ENCODE results near the gene GSTCD.
"Not testable (repeated sequence)": the region's sequence is repeated elsewhere in the genome, so short reads cannot be mapped to it uniquely, and the experiment has no call there.

The GSTCD gene

DNA sequence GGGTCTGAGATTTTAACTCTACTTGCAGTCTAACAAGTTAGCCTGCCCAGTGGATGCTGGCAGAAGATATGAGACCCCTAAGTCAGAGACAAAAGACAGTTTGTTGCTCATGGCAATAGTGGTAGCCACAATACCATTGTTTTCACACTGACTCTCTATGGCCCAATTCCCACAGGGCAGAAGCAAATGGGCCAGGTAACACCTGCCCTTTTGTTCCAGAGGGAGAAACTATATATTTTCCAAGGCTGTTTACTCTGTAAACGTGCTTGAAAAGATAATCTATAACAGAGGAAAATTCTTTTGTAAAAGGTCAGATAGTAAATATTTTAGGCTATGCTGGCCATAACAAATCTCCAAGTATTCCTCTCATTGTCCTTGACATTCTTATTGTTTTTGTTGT, 129.5 kb downstream of the GSTCD start:
- Histone ChIP-seq H3K36me3 (ENCODE audit: control insufficient read depth, insufficient read depth, low read length) (peaks cover 26% of the 10 kb centered on the region), H3K4me3 (ENCODE audit: extremely low read depth, insufficient read depth, low read length, poor library complexity, severe bottlenecking) (no peak overlapping the region)
- WGBS, 2 experiments (ENCODE audit: insufficient coverage in 2 of 2): no CpG with 5 or more reads among the region's 1 CpG

DNA sequence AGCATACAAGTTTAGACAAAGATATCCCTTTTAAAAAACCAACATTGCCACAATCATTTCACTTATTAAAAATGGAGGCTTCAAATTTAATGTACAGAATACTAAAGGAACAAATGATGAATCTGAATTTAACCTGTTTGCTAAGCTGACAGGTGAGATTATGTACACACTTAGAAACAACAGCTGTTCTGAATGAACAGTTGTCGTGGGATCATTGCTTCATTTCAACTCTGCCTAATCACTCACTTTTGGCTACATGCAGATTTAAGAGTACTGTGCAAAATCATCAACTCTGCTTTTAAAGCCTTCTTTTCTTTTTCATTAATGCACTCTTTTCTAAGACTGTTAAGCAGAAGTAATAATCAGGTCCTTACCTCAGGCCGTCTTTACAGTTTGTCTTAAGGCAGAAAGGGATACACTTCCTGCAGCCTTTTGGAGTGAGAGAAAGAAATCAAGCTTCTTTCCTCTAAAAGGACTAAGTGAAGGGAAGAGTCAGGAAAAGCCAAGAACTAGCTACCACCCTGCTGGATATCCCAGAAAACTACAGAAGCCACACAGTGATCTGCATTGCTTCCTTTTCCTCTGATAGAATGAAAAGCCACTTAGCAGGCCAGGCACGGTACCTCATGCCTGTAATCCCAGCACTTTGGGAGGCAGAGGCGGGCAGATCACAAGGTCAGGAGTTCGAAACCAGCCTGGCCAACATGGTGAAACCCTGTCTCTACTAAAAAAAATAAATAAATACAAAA, 132.0 kb downstream of the GSTCD start:
- H3K27ac ChIP-seq (ENCODE audit: low read depth, low read length, severe bottlenecking): no peak overlapping the region
- no peaks in the 10 kb centered on the region for H3K9me3 ChIP-seq (ENCODE audit: control insufficient read depth, low read length)
- H3K36me3 ChIP-seq (ENCODE audit: control insufficient read depth, insufficient read depth, low read length): peaks cover 27% of the 10 kb centered on the region
- no peaks in the 10 kb centered on the region for H3K4me1 ChIP-seq (ENCODE audit: control insufficient read depth, insufficient read depth, low read length, poor library complexity, severe bottlenecking)
- 83 to 95% methylated on average over 1 to 4 of the region's 5 CpGs for WGBS, 2 experiments (ENCODE audit: insufficient coverage in 2 of 2)
- no peak overlapping the region for H3K4me3 ChIP-seq (ENCODE audit: extremely low read depth, insufficient read depth, low read length, poor library complexity, severe bottlenecking)

More for the DNA sequence above, 129.5 kb downstream of the GSTCD start:
- H3K9me3 ChIP-seq (ENCODE audit: control insufficient read depth, low read length): no peaks in the 10 kb centered on the region
- no peak overlapping the region for H3K27ac ChIP-seq (ENCODE audit: low read depth, low read length, severe bottlenecking)
- no peaks in the 10 kb centered on the region for H3K4me1 ChIP-seq (ENCODE audit: control insufficient read depth, insufficient read depth, low read length, poor library complexity, severe bottlenecking)

DNA sequence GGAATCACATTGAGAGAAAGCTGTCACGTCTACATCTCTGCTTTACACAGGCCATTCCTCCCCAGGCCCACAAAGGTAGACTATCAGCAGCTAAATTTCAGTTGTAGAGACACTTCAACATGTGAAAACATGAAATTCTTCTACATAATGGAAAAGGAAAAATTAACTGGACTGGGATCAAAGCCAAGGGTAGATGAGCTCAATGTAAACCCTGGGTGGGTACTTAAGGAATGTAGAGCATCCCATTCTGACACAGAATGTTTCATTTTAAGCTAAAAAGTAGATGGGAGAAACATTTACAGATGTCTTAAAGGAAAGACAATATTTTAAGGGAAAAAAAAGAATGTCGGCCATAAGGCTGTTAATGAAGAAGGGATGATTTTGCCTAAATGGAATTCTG, 135.4 kb downstream of the GSTCD start:
- no peak overlapping the region for H3K4me3 ChIP-seq (ENCODE audit: extremely low read depth, insufficient read depth, low read length, poor library complexity, severe bottlenecking)
- WGBS, 2 experiments (ENCODE audit: insufficient coverage in 2 of 2): 100% methylated on average over 1 of the region's 2 CpGs; no CpG with 5 or more reads in 1 of the 2 experiments
- no peaks in the 10 kb centered on the region for H3K9me3 ChIP-seq (ENCODE audit: control insufficient read depth, low read length)
- H3K4me1 ChIP-seq (ENCODE audit: control insufficient read depth, insufficient read depth, low read length, poor library complexity, severe bottlenecking): no peaks in the 10 kb centered on the region
- peaks cover 20% of the 10 kb centered on the region for H3K36me3 ChIP-seq (ENCODE audit: control insufficient read depth, insufficient read depth, low read length)
- no peak overlapping the region for H3K27ac ChIP-seq (ENCODE audit: low read depth, low read length, severe bottlenecking)

DNA sequence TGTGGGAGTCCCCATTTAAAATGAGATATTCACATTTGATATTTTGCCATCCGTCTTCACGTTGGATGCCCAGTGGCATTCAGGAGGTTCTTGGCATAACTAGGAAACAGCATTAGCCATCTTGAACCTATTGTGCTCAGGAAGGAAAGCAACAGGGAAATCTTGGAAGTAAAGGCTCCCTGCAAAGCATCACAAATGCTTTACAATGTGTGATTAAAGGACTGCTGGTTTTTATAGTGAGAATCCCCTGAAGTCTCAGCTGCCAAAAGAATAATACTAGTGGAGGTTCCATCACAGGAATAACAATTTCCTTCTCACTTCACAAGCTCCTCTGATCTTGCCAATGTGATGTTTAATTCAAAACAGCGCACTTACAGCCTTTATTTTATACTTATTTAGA, 137.0 kb downstream of the GSTCD start:
- Histone ChIP-seq H3K27ac (ENCODE audit: low read depth, low read length, severe bottlenecking) (no peak overlapping the region), H3K9me3 (ENCODE audit: control insufficient read depth, low read length) (no peaks in the 10 kb centered on the region), H3K4me3 (ENCODE audit: extremely low read depth, insufficient read depth, low read length, poor library complexity, severe bottlenecking) (no peak overlapping the region), H3K4me1 (ENCODE audit: control insufficient read depth, insufficient read depth, low read length, poor library complexity, severe bottlenecking) (no peaks in the 10 kb centered on the region), H3K36me3 (ENCODE audit: control insufficient read depth, insufficient read depth, low read length) (peaks cover 20% of the 10 kb centered on the region)
- 63 to 92% methylated on average over 2 of the region's 3 CpGs for WGBS, 2 experiments (ENCODE audit: insufficient coverage in 2 of 2)

DNA sequence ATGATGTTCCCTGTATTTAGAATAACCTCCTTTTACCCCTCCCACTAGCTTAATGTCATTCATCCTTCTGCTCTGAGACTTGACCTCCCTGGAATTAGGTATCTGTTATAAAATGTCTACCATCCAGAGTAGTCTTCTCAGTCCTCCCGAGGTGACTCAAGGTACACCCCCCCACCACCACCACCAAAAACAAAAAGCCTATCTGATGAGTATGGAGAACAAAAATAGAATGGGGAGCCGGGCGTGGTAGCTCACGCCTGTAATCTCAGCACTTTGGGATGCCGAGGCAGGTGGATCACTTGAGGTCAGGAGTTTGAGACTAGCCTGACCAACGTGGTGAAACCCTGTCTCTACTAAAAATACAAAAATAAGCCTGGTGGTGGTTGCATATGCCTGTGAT, 139.8 kb downstream of the GSTCD start:
- not testable (repeated sequence) for H3K4me1 ChIP-seq (ENCODE audit: control insufficient read depth, insufficient read depth, low read length, poor library complexity, severe bottlenecking); H3K4me3 ChIP-seq (ENCODE audit: extremely low read depth, insufficient read depth, low read length, poor library complexity, severe bottlenecking); H3K9me3 ChIP-seq (ENCODE audit: control insufficient read depth, low read length); H3K27ac ChIP-seq (ENCODE audit: low read depth, low read length, severe bottlenecking)
- peaks cover 15% of the 10 kb centered on the region for H3K36me3 ChIP-seq (ENCODE audit: control insufficient read depth, insufficient read depth, low read length)
- WGBS, 2 experiments (ENCODE audit: insufficient coverage in 2 of 2): 80 to 89% methylated on average over 4 of the region's 6 CpGs

DNA sequence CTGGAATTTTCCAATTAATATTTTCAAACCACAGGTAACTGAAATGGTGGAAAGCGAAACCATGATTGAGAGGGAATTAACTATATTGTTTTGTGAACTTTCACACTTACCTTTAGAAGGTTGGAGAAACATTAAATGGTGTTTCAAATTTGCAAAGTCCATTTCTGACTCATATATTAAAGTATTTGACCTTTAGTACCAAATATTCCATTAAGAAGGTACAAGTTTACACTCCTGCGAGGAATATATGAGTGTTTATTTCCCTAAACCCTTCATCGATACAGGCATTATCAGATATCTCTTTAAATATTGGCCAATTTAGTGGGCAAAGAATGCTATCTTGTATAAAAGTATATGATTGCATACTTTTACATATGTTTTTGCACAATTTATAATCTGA, 142.6 kb downstream of the GSTCD start:
- H3K27ac ChIP-seq (ENCODE audit: low read depth, low read length, severe bottlenecking): no peak overlapping the region
- H3K36me3 ChIP-seq (ENCODE audit: control insufficient read depth, insufficient read depth, low read length): peaks cover under 1% of the 10 kb centered on the region
- H3K4me1 ChIP-seq (ENCODE audit: control insufficient read depth, insufficient read depth, low read length, poor library complexity, severe bottlenecking): no peaks in the 10 kb centered on the region
- H3K4me3 ChIP-seq (ENCODE audit: extremely low read depth, insufficient read depth, low read length, poor library complexity, severe bottlenecking): no peak overlapping the region
- no peaks in the 10 kb centered on the region for H3K9me3 ChIP-seq (ENCODE audit: control insufficient read depth, low read length)
- WGBS, 2 experiments (ENCODE audit: insufficient coverage in 2 of 2): no CpG with 5 or more reads among the region's 3 CpGs

DNA sequence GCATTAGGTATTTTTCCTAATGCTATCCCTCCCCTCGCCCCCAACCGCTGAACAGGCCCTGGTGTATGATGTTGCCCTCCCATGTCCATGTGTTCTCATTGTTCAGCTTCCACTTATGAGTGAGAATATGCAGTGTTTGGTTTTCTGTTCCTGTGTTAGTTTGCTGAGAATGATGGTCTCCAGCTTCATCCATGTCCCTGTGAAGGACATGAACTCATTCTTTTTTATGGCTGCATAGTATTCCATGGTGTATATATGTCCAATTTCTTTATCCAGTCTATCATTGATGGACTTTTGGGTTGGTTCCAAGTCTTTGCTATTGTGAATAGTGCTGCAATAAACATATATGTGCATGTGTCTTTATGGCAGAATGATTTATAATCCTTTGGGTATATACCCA, 143.6 kb downstream of the GSTCD start:
- H3K36me3 ChIP-seq (ENCODE audit: control insufficient read depth, insufficient read depth, low read length); H3K9me3 ChIP-seq (ENCODE audit: control insufficient read depth, low read length); H3K4me3 ChIP-seq (ENCODE audit: extremely low read depth, insufficient read depth, low read length, poor library complexity, severe bottlenecking); H3K27ac ChIP-seq (ENCODE audit: low read depth, low read length, severe bottlenecking); H3K4me1 ChIP-seq (ENCODE audit: control insufficient read depth, insufficient read depth, low read length, poor library complexity, severe bottlenecking): not testable (repeated sequence)
- WGBS, 2 experiments (ENCODE audit: insufficient coverage in 2 of 2): 100% methylated on average over 2 of the region's 2 CpGs; no CpG with 5 or more reads in 1 of the 2 experiments

DNA sequence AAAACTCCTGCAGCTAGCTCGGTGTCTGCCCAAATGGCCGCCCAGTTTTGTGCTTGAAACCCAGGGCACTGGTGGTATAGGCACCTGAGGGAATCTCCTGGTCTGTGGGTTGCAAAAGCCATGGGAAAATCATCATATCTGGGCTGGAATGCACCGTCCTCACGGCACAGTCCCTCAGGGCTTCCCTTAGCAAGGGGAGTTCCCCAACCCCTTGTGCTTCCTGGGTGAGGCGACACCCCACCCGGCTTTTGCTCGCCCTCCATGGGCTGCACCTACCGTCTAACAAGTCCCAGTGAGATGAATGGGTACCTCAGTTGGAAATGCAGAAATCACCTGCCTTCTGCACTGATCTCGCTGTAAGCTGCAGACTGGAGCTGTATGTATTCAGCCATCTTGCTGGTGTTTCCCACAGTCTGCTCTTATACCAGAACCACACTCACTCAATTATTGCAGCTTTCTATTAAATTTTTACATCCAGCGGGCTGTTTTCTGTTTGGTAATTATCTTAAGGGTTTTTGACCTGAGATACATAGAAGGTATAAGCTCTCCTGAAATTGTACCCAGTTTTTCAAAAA, 150.0 kb downstream of the GSTCD start:
- Histone ChIP-seq H3K4me1 (ENCODE audit: control insufficient read depth, insufficient read depth, low read length, poor library complexity, severe bottlenecking) (no peaks in the 10 kb centered on the region), H3K36me3 (ENCODE audit: control insufficient read depth, insufficient read depth, low read length) (peaks cover 3% of the 10 kb centered on the region), H3K4me3 (ENCODE audit: extremely low read depth, insufficient read depth, low read length, poor library complexity, severe bottlenecking) (no peak overlapping the region), H3K27ac (ENCODE audit: low read depth, low read length, severe bottlenecking) (no peak overlapping the region), H3K9me3 (ENCODE audit: control insufficient read depth, low read length) (peaks cover 6% of the 10 kb centered on the region)
- WGBS, 2 experiments (ENCODE audit: insufficient coverage in 2 of 2): 85 to 88% methylated on average over 8 to 9 of the region's 10 CpGs

DNA sequence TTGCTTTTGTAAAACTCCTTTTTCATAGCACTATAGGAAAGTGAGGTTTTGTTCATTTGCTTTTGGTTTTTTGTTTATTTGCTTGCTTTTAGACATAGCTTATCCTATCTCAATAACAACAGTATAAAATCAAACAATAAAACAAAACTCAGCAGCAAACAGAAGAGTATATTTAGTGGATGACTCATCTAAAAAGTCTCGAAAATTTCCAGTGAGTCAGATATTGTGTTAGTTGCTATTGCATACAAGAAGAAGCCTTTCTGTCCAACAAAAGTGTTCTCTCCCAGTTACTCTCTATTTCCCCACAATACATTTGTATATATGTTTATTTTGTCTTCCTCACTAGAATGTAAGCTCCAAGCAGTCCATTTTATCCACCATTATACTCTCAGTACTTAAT, 150.6 kb downstream of the GSTCD start:
- Histone ChIP-seq H3K27ac (ENCODE audit: low read depth, low read length, severe bottlenecking) (no peak overlapping the region), H3K4me1 (ENCODE audit: control insufficient read depth, insufficient read depth, low read length, poor library complexity, severe bottlenecking) (no peaks in the 10 kb centered on the region), H3K36me3 (ENCODE audit: control insufficient read depth, insufficient read depth, low read length) (peaks cover 3% of the 10 kb centered on the region), H3K9me3 (ENCODE audit: control insufficient read depth, low read length) (peaks cover 6% of the 10 kb centered on the region), H3K4me3 (ENCODE audit: extremely low read depth, insufficient read depth, low read length, poor library complexity, severe bottlenecking) (no peak overlapping the region)
- WGBS, 2 experiments (ENCODE audit: insufficient coverage in 2 of 2): no CpG with 5 or more reads among the region's 1 CpG

DNA sequence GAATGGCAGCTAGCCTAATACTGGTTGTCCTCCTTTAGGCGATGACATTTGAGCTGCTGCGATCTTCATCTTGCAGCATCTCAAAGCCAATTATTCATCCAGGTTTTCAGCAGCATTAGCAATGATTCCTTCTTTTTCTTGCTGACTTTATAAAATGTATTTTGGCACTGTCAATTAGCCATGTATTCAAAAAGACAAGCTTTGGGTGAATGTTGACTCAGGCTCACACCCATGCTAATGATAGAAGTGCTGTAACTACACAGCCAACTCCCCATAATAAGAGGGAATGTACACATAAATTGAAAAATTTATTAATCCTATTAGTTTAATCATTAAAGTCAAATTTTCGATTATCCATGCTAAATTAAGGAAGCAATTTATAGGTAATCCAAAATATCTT, 162.4 kb downstream of the GSTCD start:
- WGBS, 2 experiments (ENCODE audit: insufficient coverage in 2 of 2): 87 to 96% methylated on average over 2 of the region's 3 CpGs
- Histone ChIP-seq H3K27ac (ENCODE audit: low read depth, low read length, severe bottlenecking) (no peak overlapping the region), H3K4me3 (ENCODE audit: extremely low read depth, insufficient read depth, low read length, poor library complexity, severe bottlenecking) (no peak overlapping the region), H3K9me3 (ENCODE audit: control insufficient read depth, low read length) (no peaks in the 10 kb centered on the region), H3K36me3 (ENCODE audit: control insufficient read depth, insufficient read depth, low read length) (no peaks in the 10 kb centered on the region), H3K4me1 (ENCODE audit: control insufficient read depth, insufficient read depth, low read length, poor library complexity, severe bottlenecking) (no peaks in the 10 kb centered on the region)

DNA sequence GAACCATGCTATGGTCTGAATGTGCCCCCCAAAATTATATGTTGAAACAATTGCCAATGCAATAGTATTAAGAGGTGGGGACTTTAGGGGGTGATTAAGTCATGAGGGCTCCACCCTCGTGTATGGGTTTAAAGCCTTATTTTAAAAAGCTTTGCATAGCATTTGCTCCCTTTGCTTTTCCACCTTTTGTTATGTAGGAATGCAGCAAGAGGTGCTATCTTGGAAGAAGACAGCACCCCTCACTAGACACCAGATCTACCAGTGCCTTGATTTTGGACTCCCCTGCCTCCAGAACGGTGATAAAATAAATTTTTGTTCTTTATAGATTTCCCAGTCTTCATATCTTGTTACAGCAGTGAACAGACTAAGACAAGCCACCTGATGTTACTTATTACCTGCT, 163.4 kb downstream of the GSTCD start:
- H3K36me3 ChIP-seq (ENCODE audit: control insufficient read depth, insufficient read depth, low read length): no peaks in the 10 kb centered on the region
- WGBS, 2 experiments (ENCODE audit: insufficient coverage in 2 of 2): 71% methylated on average over 1 of the region's 2 CpGs; no CpG with 5 or more reads in 1 of the 2 experiments

More for the DNA sequence above, 163.4 kb downstream of the GSTCD start:
- no peak overlapping the region for H3K27ac ChIP-seq (ENCODE audit: low read depth, low read length, severe bottlenecking)
- H3K4me1 ChIP-seq (ENCODE audit: control insufficient read depth, insufficient read depth, low read length, poor library complexity, severe bottlenecking): no peaks in the 10 kb centered on the region
- H3K9me3 ChIP-seq (ENCODE audit: control insufficient read depth, low read length): no peaks in the 10 kb centered on the region
- no peak overlapping the region for H3K4me3 ChIP-seq (ENCODE audit: extremely low read depth, insufficient read depth, low read length, poor library complexity, severe bottlenecking)
